GM12892 (cell line): Measurements from ENCODE around the gene RALB.
A peak's percentile ranks its signal among the peaks of the same experiment; 100 is the strongest.

Experiments used
- DNase-seq: peaks from one replicate; pipeline ENCODE4 v3.0.0; 2011; ENCODE audit not compliant: insufficient read length
- FAIRE-seq: peaks from 2 replicates; lab custom pipeline; 2011; peaks lifted over from hg19 to GRCh38; lab: Jason Lieb, UNC
- POLR2A ChIP-seq: IDR thresholded peaks from 2 replicates; pipeline ENCODE4 v1.6.1; 2011; ENCODE audit warnings: low read depth, low read length, control low read depth
- POLR2AphosphoS5 ChIP-seq: IDR thresholded peaks from 2 replicates; pipeline ENCODE4 v1.6.1; 2011; ENCODE audit warnings: low read depth, low read length, control low read depth
- TAF1 ChIP-seq: IDR thresholded peaks from 2 replicates; pipeline ENCODE4 v1.6.1; 2011; ENCODE audit warnings: low read depth, mild to moderate bottlenecking, control low read depth, low read length, borderline replicate concordance

The RALB gene

GRCh38 chr2:120260736-120261135, 8.1 kb downstream of the RALB start:
- DNase-seq = no peak
- TF ChIP-seq POLR2AphosphoS5 (no peak), TAF1 (no peak), POLR2A (no peak)
- FAIRE-seq = no peak

- no peak for DNase-seq
- TF ChIP-seq POLR2A = no peak
- no peak for TF ChIP-seq POLR2AphosphoS5
- no peak for TF ChIP-seq TAF1
- peak; percentile 97 for FAIRE-seq
Observed at GRCh38 chr2:120261387-120262006, 8.8 kb downstream of the RALB start.

GRCh38 chr2:120262150-120262549, 9.5 kb downstream of the RALB start:
- TF ChIP-seq POLR2AphosphoS5 (no peak), TAF1 (no peak), POLR2A (no peak)
- peak; percentile 83 for FAIRE-seq
- DNase-seq = no peak

- TF ChIP-seq POLR2AphosphoS5 (no peak), TAF1 (no peak), POLR2A (no peak)
- FAIRE-seq (peak; percentile 53), DNase-seq (no peak)
Observed at GRCh38 chr2:120262761-120263428, 10.2 kb downstream of the RALB start.

GRCh38 chr2:120265006-120265405, 12.4 kb downstream of the RALB start:
- no peak for TF ChIP-seq TAF1
- FAIRE-seq (peak; percentile 73), DNase-seq (no peak)

GRCh38 chr2:120267348-120267747, 14.7 kb downstream of the RALB start:
- DNase-seq (no peak), FAIRE-seq (peak; percentile 64)
- TF ChIP-seq POLR2A = no peak
- TF ChIP-seq TAF1 = no peak
- TF ChIP-seq POLR2AphosphoS5 = no peak

GRCh38 chr2:120269076-120269744, 16.6 kb downstream of the RALB start:
- FAIRE-seq = no peak
- TF ChIP-seq POLR2A = no peak
- TF ChIP-seq TAF1 = no peak
- TF ChIP-seq POLR2AphosphoS5 = no peak
- no peak for DNase-seq

GRCh38 chr2:120269816-120270215, 17.2 kb downstream of the RALB start:
- FAIRE-seq = no peak
- no peak for DNase-seq
- TF ChIP-seq POLR2A (no peak), POLR2AphosphoS5 (no peak), TAF1 (no peak)

- no peak for DNase-seq
- FAIRE-seq = no peak
- no peak for TF ChIP-seq POLR2AphosphoS5
- TF ChIP-seq TAF1 = no peak
- no peak for TF ChIP-seq POLR2A
Observed at GRCh38 chr2:120271711-120272379, 19.2 kb downstream of the RALB start.

- no peak for DNase-seq
- FAIRE-seq = no peak
- TF ChIP-seq TAF1 (no peak), POLR2A (no peak), POLR2AphosphoS5 (no peak)
Observed at GRCh38 chr2:120272763-120273481, 20.3 kb downstream of the RALB start.

GRCh38 chr2:120275617-120276400, 23.2 kb downstream of the RALB start:
- no peak for DNase-seq
- TF ChIP-seq TAF1 (no peak), POLR2AphosphoS5 (no peak), POLR2A (no peak)
- no peak for FAIRE-seq
